HCT116 (cell line): ENCODE data around the gene MYLK2. TPM values are rescaled to one million over a fixed set of nuclear protein-coding genes. Genes with fewer than 3 reads are reported as not detected.

ENCODE experiments used
- ATAC-seq: fragments of 200-7000 bp; cut with Tn5 transposase; 2 replicates; pipeline ENCODE4 v1.9.1; 2020; ENCODE audit warnings: mild to moderate bottlenecking, moderate library complexity
- BruUV-seq: library from RNA; stranded (reverse); fragments of 400-500 nt; replicated peaks from 2 replicates; lab custom pipeline; 2021; lab: Mats Ljungman, UMichigan
- CTCF ChIA-PET: fragments of 300-600 bp; sonication (Branson Sonifier 250); formaldehyde crosslinking; loops from one replicate; lab custom pipeline; 2021; ENCODE audit warnings: antibody characterized with exemption; lab: Charles Lee
- POLR2A ChIA-PET: fragments of 300-600, 350-600 bp; sonication (Branson Sonifier 250); formaldehyde crosslinking; loops from one replicate; lab custom pipeline; 2021; ENCODE audit warnings: antibody characterized with exemption; lab: Charles Lee
- RAD21 ChIA-PET, 2 experiments: fragments of 300-600 bp; sonication (Branson Sonifier 250); formaldehyde crosslinking; loops; one replicate each; lab custom pipeline; 2023; ENCODE audit warnings: low total read pairs in 2 of 2; ENCODE audit not compliant: uncharacterized antibody in 2 of 2, unreplicated experiment in 2 of 2, low non-redundant PET in 1 of 2; lab: Charles Lee
- DNase-seq: peaks from one replicate; pipeline ENCODE4 v3.0.0-alpha.2; 2010; ENCODE audit warnings: low read depth, low spot score
- H2AFZ ChIP-seq: fragments of 200-600 bp; shearing (Covaris generic), sonication (generic); 2 replicates; pipeline ENCODE4 v1.6.1; 2017; ENCODE audit warnings: low read depth, mixed run types, mixed read lengths, antibody characterized with exemption, low read length; ENCODE audit not compliant: poor library complexity, severe bottlenecking
- H3K27ac ChIP-seq: 2 replicates; pipeline ENCODE4 v1.5.1; 2012; ENCODE audit warnings: low read depth, low read length
- H3K27me3 ChIP-seq: fragments of 200-600 bp; sonication (generic); 2 replicates; pipeline ENCODE4 v1.6.1; 2016; ENCODE audit warnings: mixed run types, low read length, mixed read lengths; ENCODE audit not compliant: insufficient read depth
- H3K36me3 ChIP-seq, 2 experiments: fragments of 200-500 bp in 1 of 2; fragments of 200-600 bp in 1 of 2; sonication (Bioruptor generic) in 1 of 2; sonication (generic) in 1 of 2; 2 replicates each; pipeline versions ENCODE4 v1.5.1 to v1.6.1; 2014 to 2016; ENCODE audit warnings: low read length in 2 of 2, inconsistent platforms in 1 of 2, mixed read lengths in 1 of 2, mixed run types in 1 of 2; ENCODE audit not compliant: insufficient read depth in 2 of 2, control insufficient read depth in 1 of 2
- H3K4me1 ChIP-seq, 2 experiments: fragments of 200-600 bp in 1 of 2; sonication (generic) in 1 of 2; 2 replicates each; pipeline versions ENCODE4 v1.5.1 to v1.6.1; 2012 to 2017; ENCODE audit warnings: low read length in 2 of 2, inconsistent platforms in 1 of 2, mild to moderate bottlenecking in 1 of 2, mixed read lengths in 1 of 2, mixed run types in 1 of 2, moderate library complexity in 1 of 2; ENCODE audit not compliant: insufficient read depth in 2 of 2, control insufficient read depth in 1 of 2
- H3K4me2 ChIP-seq: fragments of 200-600 bp; sonication (generic); 2 replicates; pipeline ENCODE4 v1.6.1; 2017; ENCODE audit warnings: mixed run types, low read length, mixed read lengths
- H3K4me3 ChIP-seq, 2 experiments: fragments of 200-600 bp in 1 of 2; sonication (generic) in 1 of 2; replicated peaks in 1 of 2; 2 replicates each; pipeline ENCODE4 v1.5.1; 2011 to 2016; ENCODE audit warnings: low read length in 2 of 2, control low read depth in 1 of 2, low read depth in 1 of 2, mild to moderate bottlenecking in 1 of 2, mixed read lengths in 1 of 2, mixed run types in 1 of 2
- H3K79me2 ChIP-seq: fragments of 200-600 bp; sonication (generic); 2 replicates; pipeline ENCODE4 v1.6.1; 2017; ENCODE audit warnings: mild to moderate bottlenecking, mixed run types, low read length, moderate library complexity, mixed read lengths; ENCODE audit not compliant: insufficient read depth
- H3K9ac ChIP-seq: fragments of 200-600 bp; sonication (generic); 2 replicates; pipeline ENCODE4 v1.6.1; 2016; ENCODE audit warnings: low read length, mixed read lengths
- H3K9me2 ChIP-seq: fragments of 200-600 bp; sonication (generic), shearing (Covaris generic); 2 replicates; pipeline ENCODE4 v1.6.1; 2017; ENCODE audit warnings: mixed run types, mild to moderate bottlenecking, moderate library complexity; ENCODE audit not compliant: insufficient read depth
- H3K9me3 ChIP-seq, 2 experiments: fragments of 200-500 bp in 1 of 2; fragments of 200-600 bp in 1 of 2; sonication (Bioruptor generic) in 1 of 2; sonication (generic) in 1 of 2; 2 replicates each; pipeline ENCODE4 v1.6.1; 2014 to 2017; ENCODE audit warnings: low read length in 2 of 2, mixed read lengths in 2 of 2, inconsistent platforms in 1 of 2, low read depth in 1 of 2, mild to moderate bottlenecking in 1 of 2, mixed run types in 1 of 2, moderate library complexity in 1 of 2; ENCODE audit not compliant: control insufficient read depth in 1 of 2, insufficient read depth in 1 of 2
- H4K20me1 ChIP-seq: fragments of 200-600 bp; sonication (generic), shearing (Covaris generic); 2 replicates; pipeline ENCODE4 v1.6.1; 2017; ENCODE audit warnings: mixed run types, mild to moderate bottlenecking, moderate library complexity; ENCODE audit not compliant: insufficient read depth
- ATF3 ChIP-seq: IDR thresholded peaks from 2 replicates; pipeline ENCODE4 v1.6.1; 2012
- CBX3 ChIP-seq: IDR thresholded peaks from 2 replicates; pipeline ENCODE4 v1.6.1; 2012; ENCODE audit warnings: low read depth
- CTCF ChIP-seq, 3 experiments: fragments of 200-600 bp in 1 of 3; sonication (generic) in 1 of 3; IDR thresholded peaks in 2 of 3; conservative IDR thresholded peaks in 1 of 3; 2 replicates each; pipeline ENCODE4 v1.5.1; 2012 to 2017; ENCODE audit warnings: low read depth in 2 of 3, low read length in 2 of 3, antibody characterized with exemption in 1 of 3, borderline replicate concordance in 1 of 3, control low read depth in 1 of 3, mild to moderate bottlenecking in 1 of 3, mixed read lengths in 1 of 3, mixed run types in 1 of 3, moderate library complexity in 1 of 3; ENCODE audit not compliant: insufficient read depth in 1 of 3
- EGR1 ChIP-seq: IDR thresholded peaks from 2 replicates; pipeline ENCODE4 v1.6.1; 2012; ENCODE audit warnings: low read depth
- EZH2phosphoT487 ChIP-seq: fragments of 200-600 bp; IDR thresholded peaks from 2 replicates; pipeline ENCODE4 v1.6.1; 2018; ENCODE audit warnings: antibody characterized with exemption, borderline replicate concordance
- MAX ChIP-seq: IDR thresholded peaks from 2 replicates; pipeline ENCODE4 v1.6.1; 2012
- POLR2A ChIP-seq: IDR thresholded peaks from 2 replicates; pipeline ENCODE4 v1.7.0; 2011; ENCODE audit warnings: borderline replicate concordance; ENCODE audit not compliant: insufficient read depth, insufficient read length; ENCODE audit errors: extremely low read depth
- POLR2AphosphoS5 ChIP-seq: IDR thresholded peaks from 2 replicates; pipeline ENCODE4 v1.6.1; 2011; ENCODE audit warnings: mild to moderate bottlenecking, low read depth, low read length, moderate library complexity
- RAD21 ChIP-seq: IDR thresholded peaks from 2 replicates; pipeline ENCODE4 v1.6.1; 2012; ENCODE audit warnings: low read depth, mild to moderate bottlenecking
- REST ChIP-seq: IDR thresholded peaks from 2 replicates; pipeline ENCODE4 v1.6.1; 2012; ENCODE audit warnings: low read depth
- SP1 ChIP-seq: IDR thresholded peaks from 2 replicates; pipeline ENCODE4 v1.6.1; 2012; ENCODE audit warnings: low read depth
- SRF ChIP-seq: IDR thresholded peaks from 2 replicates; pipeline ENCODE4 v1.6.1; 2012; ENCODE audit warnings: low read depth
- TCF7L2 ChIP-seq: IDR thresholded peaks from 2 replicates; pipeline ENCODE4 v1.7.0; 2011; ENCODE audit warnings: borderline replicate concordance, inconsistent platforms; ENCODE audit not compliant: insufficient read depth, insufficient read length; ENCODE audit errors: extremely low read depth
- YY1 ChIP-seq: IDR thresholded peaks from 2 replicates; pipeline ENCODE4 v1.6.1; 2011; ENCODE audit warnings: low read length, low read depth, moderate library complexity, mild to moderate bottlenecking; ENCODE audit not compliant: insufficient replicate concordance; ENCODE audit errors: extremely low read depth
- ZBTB33 ChIP-seq: IDR thresholded peaks from 2 replicates; pipeline ENCODE4 v1.6.1; 2011; ENCODE audit warnings: mild to moderate bottlenecking, low read length, moderate library complexity; ENCODE audit not compliant: insufficient replicate concordance; ENCODE audit errors: extremely low read depth
- ZFX ChIP-seq: fragments of 450-650 bp; IDR thresholded peaks from 2 replicates; pipeline ENCODE4 v1.6.1; 2017
- intact Hi-C: fragments of 100-400 bp; cut with micrococcal nuclease; formaldehyde crosslinking; loops from 2 replicates; pipeline ENCODE4 v1.10.0; 2022
- total RNA-seq: library from RNA; stranded (reverse); gene quantifications from one replicate; pipeline ENCODE4 v1.2.1, GENCODE V29; 2021; ENCODE audit not compliant: unreplicated experiment

The MYLK2 gene
- total RNA-seq, 1 experiment from 2014 or later: 0.34 TPM

- H4K20me1 ChIP-seq: 0 out of 2 replicates have a peak, but pooled peaks cover 3% of the 10 kb centered on the region
- ChIA-PET POLR2A (no interaction called here), RAD21 (no interaction called here), CTCF (no interaction called here)
- no peak for DNase-seq
- BruUV-seq: no TSS peak
- TF ChIP-seq CTCF (IDR thresholded peaks at IDR 0.05 in 2 of 3, conservative IDR thresholded peaks at IDR 0.05 in 1 of 3; ENCODE audit: borderline replicate concordance in 1 of 3, insufficient read depth in 1 of 3, low read depth in 2 of 3, low read length in 2 of 3) (no peak), TCF7L2 (no peak), CBX3 (no peak), SP1 (no peak), YY1 (no peak), POLR2A (no peak), ATF3 (no peak), ZBTB33 (no peak), MAX (no peak), REST (no peak), ZFX (no peak), POLR2AphosphoS5 (no peak), SRF (no peak), EZH2phosphoT487 (no peak), RAD21 (no peak), EGR1 (no peak)
- peaks cover 49 to 62% of the 10 kb centered on the region in 2 experiments for H3K36me3 ChIP-seq
- H3K9ac ChIP-seq: no peak overlapping the region
- H3K4me2 ChIP-seq: no peak overlapping the region
- no peak overlapping the region for H3K27ac ChIP-seq
- H3K9me2 ChIP-seq: no peaks in the 10 kb centered on the region
- H2AFZ ChIP-seq: no peak overlapping the region
- intact Hi-C loops: no loop called here
- no peak overlapping the region for H3K4me3 ChIP-seq
- ATAC-seq: no peak
- no peaks in the 10 kb centered on the region for H3K9me3 ChIP-seq
- no peaks in the 10 kb centered on the region for H3K27me3 ChIP-seq
- H3K4me1 ChIP-seq: no peaks in the 10 kb centered on the region
- H3K79me2 ChIP-seq: peaks cover 82% of the 10 kb centered on the region
Measured at GRCh38 chr20:31774408-31774807, 44.7 kb upstream of the MYLK2 start.
